Measurements from ENCODE around the gene CTSO.
"Not testable (repeated sequence)": the region's sequence is repeated elsewhere in the genome, so short reads cannot be mapped to it uniquely, and the experiment has no call there.

The CTSO gene

GRCh38 chr4:155954939-155955338 is 1.3 kb upstream of the CTSO start:
- no peak for DNase-seq (ENCODE audit: low spot score)

DNA sequence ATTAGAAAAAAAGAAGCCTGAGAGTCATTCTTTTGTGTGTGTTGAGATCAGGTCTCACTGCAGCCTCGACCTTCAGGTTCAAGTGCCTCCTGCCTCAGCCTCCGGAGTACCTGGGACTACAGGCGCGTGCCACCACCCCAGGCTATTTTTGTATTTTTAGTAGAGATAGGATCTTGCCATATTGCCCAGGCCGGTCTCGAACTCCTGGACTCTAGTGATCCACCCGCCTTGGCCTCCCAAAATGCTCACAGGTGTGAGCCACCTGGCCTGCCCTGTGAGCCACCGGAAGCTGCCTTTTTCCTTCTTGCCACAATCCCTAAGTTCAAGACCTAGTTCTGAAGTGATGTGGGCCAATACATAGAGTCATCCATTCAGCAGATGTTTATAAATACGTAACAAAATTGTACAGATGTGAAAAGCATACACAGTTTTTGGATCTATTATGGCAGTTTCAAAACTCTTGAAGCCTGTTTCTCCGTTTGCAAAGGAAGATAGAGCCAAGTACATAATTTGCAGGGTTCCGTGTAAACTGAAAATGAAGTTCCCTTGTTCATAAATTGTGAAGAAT is 536 bp upstream of the CTSO start:
- no peak for DNase-seq (ENCODE audit: low spot score)

DNA sequence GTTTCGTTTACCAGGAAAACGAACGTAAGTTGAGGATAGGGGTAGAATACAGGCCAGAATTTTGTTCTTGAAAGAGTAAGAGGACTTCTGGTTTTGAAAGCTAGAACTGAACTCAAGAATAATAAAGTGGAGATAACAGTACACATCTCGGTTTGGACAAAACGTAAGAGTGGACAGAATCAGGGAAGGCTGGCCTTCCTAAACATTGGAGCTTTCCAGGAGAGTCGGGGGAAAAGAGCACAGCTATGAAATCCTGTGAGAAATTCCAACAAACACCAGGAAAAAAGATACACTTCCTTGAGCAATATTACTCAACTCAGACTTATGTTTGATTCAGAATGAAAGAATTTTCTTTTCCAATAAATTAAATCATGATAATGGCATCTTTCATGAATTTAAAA is 1.2 kb downstream of the CTSO start:
- no peak for DNase-seq (ENCODE audit: low spot score)

- no peak for DNase-seq (ENCODE audit: low spot score)
These were observed 3.2 kb downstream of the CTSO start for GRCh38 chr4:155950461-155950860.

GRCh38 chr4:155948541-155948940 is 5.1 kb downstream of the CTSO start:
- DNase-seq (ENCODE audit: low spot score): no peak

GRCh38 chr4:155946486-155946885 is 7.2 kb downstream of the CTSO start:
- no peak for DNase-seq (ENCODE audit: low spot score)

GRCh38 chr4:155944516-155944915 is 9.2 kb downstream of the CTSO start:
- DNase-seq (ENCODE audit: low spot score): no peak

- no peak for DNase-seq (ENCODE audit: low spot score)
These were observed 9.9 kb downstream of the CTSO start for GRCh38 chr4:155943605-155944291.

DNA sequence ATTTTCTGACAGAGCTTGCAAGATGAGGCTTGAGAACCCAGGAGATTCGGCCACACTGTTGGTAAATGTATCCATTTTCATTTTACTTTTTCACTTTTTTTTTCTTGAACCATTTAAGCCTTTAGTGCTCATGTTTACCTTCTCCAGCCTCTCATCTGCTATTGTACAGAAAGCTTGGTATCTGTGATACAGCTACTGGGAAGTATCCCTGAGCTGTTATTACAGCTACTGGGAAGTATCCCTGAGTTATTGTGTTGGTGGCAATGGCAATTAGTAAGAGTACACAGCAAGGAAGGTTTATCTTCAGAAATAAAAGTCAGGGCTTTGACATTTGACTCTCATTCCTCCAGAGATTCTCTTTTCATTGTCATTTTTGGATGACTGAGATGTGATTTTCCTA is 11.8 kb downstream of the CTSO start:
- DNase-seq (ENCODE audit: low spot score): no peak

GRCh38 chr4:155941085-155941790 is 12.4 kb downstream of the CTSO start:
- DNase-seq (ENCODE audit: low spot score): no peak

DNA sequence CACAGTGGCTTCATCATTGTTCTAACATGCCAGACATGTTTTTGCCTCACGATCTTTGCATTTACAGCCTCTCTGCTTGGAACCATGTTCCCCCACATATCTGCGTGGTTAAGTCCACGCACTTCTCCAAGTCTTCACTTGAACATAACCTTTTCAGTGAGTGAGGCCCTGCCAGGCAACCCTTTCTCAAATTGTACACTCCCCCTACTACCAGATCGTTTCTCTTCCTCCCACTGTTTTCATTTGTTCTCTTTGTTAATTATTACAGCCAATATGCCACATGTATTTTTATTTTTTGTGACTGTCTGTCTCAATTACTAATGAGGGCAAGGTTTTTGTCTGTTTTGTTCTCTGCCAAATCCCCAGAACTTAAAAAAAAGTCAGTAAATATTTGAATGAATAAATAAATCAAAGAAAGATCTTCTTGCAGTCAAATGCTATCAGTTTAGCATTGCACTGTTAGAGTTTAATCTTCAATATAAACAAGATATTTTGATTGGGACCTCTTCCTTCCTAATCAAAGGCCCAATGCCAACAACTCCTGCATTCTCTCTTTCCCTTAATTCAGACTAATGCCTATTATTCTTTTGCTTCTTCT is 18.2 kb downstream of the CTSO start:
- no peak for DNase-seq (ENCODE audit: low spot score)

GRCh38 chr4:155934634-155935033 is 19.0 kb downstream of the CTSO start:
- DNase-seq (ENCODE audit: low spot score): not testable (repeated sequence)

DNA sequence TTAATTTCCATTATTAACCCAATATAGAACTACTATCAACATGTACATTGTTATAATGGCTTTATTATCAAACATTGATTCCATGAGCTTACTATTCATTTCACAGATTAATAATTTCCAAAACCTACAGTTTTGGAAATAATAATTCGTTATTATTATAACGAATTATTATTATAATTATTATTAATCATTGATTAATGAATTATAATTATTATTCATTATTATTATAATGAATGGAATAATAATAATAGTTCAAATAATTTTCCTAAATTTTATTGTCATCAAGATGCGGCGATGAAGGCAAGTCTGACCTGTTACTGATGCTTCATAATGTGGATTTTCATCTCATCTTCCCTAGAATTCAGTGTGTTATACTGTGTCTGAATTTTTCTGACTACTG is 22.0 kb downstream of the CTSO start:
- DNase-seq (ENCODE audit: low spot score): no peak

- DNase-seq (ENCODE audit: low spot score): no peak
These were observed 23.3 kb downstream of the CTSO start for GRCh38 chr4:155930330-155930729.

- no peak for DNase-seq (ENCODE audit: low spot score)
These were observed 23.8 kb downstream of the CTSO start for GRCh38 chr4:155929833-155930232.

GRCh38 chr4:155924637-155925036 is 29.0 kb downstream of the CTSO start:
- no peak for DNase-seq (ENCODE audit: low spot score)

DNA sequence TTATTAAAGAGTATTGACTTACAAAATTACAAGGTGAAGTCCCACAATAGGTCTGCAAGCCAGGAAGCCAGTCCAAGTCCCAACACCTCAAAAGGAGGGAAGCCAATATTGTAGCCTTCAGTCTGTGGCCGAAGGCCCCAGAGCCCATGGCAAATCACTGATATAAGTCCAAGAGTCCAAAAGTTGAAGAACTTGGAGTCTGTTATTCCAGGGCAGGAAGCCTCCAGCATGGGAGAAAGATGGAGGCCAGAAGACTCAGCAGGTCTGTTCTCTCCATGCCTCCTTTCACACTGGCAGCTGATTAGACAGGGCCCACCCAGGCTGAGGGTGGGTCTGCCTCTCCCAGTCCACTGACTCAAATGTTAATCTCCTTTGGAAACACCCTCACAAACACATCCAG is 32.1 kb downstream of the CTSO start:
- no peak for DNase-seq (ENCODE audit: low spot score)

DNA sequence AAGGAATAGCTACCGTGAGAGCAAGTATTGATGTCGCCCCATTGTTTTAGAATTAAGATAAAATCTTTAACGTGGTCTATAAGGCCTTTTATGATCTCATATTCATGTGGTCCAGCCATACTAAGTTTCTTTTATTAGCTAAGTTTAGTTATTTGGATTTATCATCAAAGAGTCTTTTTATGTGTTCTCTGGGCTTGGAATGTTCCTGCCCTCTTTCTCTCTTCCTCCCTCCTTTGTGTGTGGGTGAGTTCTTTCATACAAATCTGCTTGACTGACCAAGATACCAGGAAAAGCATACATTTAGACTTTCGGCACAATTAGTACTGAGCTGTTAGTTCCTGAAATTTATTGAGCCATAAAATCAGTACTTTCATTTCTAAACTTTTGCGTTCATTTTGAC is 38.9 kb downstream of the CTSO start:
- no peak for DNase-seq (ENCODE audit: low spot score)

GRCh38 chr4:155911905-155912304 is 41.8 kb downstream of the CTSO start:
- DNase-seq (ENCODE audit: low spot score): no peak

DNA sequence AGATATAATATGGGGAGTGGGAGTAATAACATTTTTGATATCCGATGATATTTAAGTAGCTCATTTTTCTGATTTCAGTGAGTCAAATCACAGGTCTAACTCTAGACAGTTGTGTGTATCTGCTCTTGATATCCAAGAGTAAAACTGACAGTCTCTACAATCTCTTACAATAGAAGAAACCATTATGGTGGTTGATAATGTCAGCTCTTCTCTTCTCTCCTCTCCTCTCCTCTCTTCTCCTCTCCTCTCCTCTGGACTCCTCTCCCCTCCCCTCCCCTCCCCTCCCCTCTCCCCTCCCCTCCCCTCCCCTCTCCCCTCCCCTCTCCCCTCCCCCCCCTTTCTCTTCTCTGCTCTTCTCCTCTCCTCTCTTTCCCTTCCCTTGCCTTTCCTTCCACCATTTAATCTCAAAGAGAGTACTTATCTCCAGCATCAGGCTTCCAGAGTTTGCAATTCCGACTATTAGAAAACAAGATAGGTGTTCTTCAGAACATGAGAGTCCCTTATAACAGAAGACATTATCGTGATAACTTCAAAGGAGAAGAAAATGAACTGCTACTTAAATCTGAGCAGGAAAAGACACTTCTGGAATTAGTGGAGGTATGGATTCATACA is 43.9 kb downstream of the CTSO start:
- DNase-seq (ENCODE audit: low spot score): no peak

GRCh38 chr4:155908187-155909139 is 45.2 kb downstream of the CTSO start:
- DNase-seq (ENCODE audit: low spot score): no peak

- DNase-seq (ENCODE audit: low spot score): no peak
These were observed 46.1 kb downstream of the CTSO start for GRCh38 chr4:155907556-155907955.

All from SW480 (cell line).